ENCODE results near the gene HELZ.

- TF ChIP-seq, protein P1, sequence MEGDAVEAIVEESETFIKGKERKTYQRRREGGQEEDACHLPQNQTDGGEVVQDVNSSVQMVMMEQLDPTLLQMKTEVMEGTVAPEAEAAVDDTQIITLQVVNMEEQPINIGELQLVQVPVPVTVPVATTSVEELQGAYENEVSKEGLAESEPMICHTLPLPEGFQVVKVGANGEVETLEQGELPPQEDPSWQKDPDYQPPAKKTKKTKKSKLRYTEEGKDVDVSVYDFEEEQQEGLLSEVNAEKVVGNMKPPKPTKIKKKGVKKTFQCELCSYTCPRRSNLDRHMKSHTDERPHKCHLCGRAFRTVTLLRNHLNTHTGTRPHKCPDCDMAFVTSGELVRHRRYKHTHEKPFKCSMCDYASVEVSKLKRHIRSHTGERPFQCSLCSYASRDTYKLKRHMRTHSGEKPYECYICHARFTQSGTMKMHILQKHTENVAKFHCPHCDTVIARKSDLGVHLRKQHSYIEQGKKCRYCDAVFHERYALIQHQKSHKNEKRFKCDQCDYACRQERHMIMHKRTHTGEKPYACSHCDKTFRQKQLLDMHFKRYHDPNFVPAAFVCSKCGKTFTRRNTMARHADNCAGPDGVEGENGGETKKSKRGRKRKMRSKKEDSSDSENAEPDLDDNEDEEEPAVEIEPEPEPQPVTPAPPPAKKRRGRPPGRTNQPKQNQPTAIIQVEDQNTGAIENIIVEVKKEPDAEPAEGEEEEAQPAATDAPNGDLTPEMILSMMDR (IDR thresholded peaks at IDR 0.05) = no peak
- no peak for TF ChIP-seq POLR2A (IDR thresholded peaks at IDR 0.05)
Observed at GRCh38 chr17:67136191-67137025, 108.6 kb downstream of the HELZ start.
